NCI-H2196 treated with DMSO at 0.1 percent for 48 hours (cell line): ENCODE measurements around the gene SCGB1C1.
"Not testable (repeated sequence)": the region's sequence is repeated elsewhere in the genome, so short reads cannot be mapped to it uniquely, and the experiment has no call there.

Experiments used
- DNase-seq: peaks from one replicate; lab custom pipeline; 2025; ENCODE audit not compliant: unreplicated experiment; lab: John Stamatoyannopoulos, UW

The SCGB1C1 gene

DNA sequence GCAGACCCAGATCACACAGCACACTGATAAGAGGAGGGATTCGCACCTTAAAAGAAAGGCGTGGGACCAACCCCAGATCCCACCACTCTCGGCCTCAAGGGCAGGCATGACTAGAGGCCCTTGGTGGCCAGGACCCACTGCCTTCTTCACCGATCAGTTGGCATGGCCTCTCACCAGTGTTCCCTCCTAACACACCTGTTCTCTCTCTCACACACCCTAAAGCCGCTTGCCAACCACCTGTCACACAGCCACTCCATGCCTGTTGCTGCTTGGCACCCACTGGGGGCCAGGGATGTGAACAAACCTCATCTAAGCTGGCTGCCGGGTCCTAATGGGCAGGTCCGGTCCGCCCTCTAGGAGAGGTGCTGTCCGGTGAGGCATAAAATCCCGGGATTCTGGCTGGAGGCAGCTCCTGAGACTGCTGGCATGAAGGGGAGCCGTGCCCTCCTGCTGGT lies at the start of gene SCGB1C1:
Gene SCGB1C1 (plus strand): TSS at position 405 of the 455 bp plus-strand sequence. CDS start 22 bp downstream, at position 427.
- not testable (repeated sequence) for DNase-seq

DNA sequence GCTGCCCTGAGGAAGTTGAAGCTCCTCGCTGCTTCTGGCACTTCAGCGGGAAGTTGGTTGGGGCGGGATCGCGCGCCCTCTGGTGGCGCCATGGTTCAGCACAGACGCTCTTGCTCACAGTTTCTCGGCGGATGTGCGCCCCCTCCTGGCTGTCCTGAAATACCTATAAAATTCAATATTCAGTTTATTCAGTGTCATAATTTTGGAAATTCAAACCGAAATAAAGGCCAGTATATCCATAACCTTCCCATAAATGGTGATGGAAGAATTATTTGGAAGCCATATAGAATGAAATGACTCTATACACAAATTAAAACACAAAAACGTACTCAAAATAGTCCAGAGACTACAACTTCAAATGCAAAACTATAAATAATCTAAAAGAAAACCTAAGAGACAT lies 12.6 kb upstream of the SCGB1C1 start:
- not testable (repeated sequence) for DNase-seq

GRCh38 chr11:189200-189783 lies 3.6 kb upstream of the SCGB1C1 start:
- DNase-seq, result not testable (repeated sequence)

- DNase-seq, result not testable (repeated sequence)
These were observed 3.0 kb upstream of the SCGB1C1 start for GRCh38 chr11:189843-190311.

- not testable (repeated sequence) for DNase-seq
These were observed 2.3 kb upstream of the SCGB1C1 start for GRCh38 chr11:190546-190945.

- DNase-seq, result not testable (repeated sequence)
These were observed 1.1 kb upstream of the SCGB1C1 start for GRCh38 chr11:191490-192478.

- not testable (repeated sequence) for DNase-seq
These were observed 603 bp downstream of the SCGB1C1 start for GRCh38 chr11:193481-193880.

DNA sequence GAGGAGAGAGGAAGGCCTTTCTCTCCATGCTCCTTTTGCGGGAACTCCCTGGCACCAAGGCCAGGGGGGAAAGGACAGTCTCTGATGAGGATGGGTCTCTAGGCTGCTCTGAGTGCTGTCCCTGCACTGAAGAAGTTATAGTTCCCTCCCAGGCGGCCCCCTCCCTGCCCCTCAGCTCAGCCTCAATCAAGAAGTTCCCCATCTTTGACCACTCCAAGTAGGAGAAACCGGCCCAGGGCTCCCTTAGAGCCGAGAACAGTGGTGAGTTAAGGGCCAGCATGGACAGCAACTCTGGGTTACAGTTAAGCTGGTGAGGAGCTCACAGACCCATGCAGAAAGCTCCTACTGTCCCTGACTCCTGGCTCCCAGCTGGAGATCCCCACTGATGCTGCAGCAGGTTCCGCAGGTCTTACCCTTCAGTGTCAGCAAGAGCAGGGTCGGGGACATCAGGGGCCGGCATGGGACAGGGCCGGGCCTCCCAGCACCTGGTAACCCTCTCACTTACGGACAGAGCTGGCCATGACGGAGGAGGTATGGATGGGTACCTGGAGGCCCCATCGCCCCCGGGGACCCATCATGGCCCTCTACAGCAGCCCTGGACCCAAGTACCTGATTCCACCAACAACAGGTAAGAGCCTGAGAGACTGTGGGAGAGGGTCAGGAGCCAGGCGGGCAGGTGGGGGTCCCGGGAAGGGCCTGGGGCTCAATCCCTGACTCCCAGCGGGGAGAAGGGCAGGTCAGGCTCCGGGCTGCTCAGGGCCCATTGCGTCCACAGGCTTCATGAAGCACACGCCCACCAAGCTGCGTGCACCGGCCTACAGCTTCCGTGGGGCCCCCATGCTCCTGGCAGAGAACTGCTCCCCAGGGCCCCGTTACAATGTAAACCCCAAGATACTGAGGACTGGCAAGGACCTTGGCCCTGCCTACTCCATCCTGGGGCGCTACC lies 4.2 kb downstream of the SCGB1C1 start:
- no peak for DNase-seq

GRCh38 chr11:197741-198235 lies 4.9 kb downstream of the SCGB1C1 start:
- DNase-seq, result no peak

DNA sequence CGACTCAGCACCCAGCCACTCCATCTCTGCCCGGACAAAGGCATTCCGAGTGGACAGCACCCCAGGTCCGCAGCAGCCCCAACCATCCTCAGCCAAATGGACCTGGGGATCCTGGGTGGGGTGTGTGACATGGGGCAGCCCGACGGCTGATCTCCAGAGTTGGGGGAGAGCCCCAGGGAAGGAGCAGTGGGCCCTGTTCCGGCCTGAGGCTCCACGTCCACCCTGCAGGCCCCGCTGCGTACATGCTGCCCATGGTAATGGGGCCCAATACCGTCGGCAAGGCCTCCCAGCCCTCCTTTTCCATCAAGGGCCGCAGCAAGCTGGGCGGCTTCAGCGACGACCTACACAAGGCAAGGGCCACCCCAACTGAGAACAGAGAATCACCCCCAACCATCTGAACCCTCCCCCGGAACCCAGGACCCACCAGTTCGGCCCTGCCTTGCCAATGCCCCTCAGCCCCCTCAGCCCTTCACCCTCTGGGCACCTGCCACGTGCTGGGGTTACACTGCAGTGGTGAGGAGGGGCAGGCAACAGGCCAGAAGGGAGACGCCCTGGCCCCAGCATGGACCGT lies 5.4 kb downstream of the SCGB1C1 start:
- DNase-seq, result no peak

GRCh38 chr11:199004-199581 lies 6.2 kb downstream of the SCGB1C1 start:
- DNase-seq, result no peak

DNA sequence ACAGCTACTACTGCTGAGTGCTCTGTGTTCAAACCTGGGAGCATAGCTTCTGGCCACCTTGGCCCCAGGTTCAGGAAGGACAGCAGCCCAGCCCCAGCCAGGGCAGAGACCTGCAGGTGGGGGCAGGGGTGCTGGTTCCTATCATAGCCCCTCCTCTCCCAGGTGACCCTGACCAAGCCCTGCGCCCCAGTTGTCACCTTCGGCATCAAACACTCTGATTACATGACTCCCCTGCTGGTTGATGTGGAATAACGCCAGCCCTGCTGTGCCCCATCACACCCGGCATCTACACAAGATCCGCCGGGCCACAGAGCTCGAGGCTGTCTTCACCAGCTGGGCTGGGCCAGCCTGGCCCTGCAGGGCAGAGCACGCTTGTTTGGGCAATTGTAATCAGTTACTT lies 6.9 kb downstream of the SCGB1C1 start:
- DNase-seq, result no peak

DNA sequence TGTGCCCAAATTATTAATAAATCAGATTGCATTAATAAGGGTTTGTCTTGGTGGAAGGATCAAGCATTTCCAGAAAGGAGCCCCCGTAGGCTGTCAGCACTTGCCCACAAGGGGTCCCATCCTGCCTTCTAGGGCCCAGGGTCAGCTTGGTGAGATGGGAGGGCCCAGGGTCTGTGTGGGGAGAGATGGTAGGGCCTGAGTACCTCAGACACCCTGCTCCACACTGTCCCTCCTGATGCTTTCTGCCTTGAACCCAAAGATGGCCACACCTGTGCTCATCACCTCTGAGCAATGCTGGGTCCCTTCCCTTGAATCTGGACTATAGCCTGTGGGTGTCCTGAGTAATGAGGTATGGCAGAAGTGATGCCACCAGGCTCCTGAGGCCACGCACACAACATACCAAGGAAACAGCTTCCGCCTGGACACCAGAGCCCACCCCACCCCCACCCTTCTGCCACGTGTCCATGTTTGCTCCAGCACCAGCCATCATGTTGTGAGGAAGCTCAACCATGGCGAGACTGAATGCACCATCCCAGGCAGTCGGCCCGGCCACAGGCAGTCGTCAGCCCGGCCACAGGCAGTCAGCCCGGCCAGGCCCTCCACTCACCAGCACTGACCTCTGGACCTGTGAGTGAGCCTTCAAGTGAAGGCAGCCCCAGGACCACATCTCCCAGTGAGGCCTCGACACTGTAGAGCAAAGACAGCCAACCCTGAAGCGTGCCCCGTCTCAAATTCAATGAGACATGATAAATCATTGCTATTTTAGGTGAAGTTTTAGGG lies 7.5 kb downstream of the SCGB1C1 start:
- no peak for DNase-seq

DNA sequence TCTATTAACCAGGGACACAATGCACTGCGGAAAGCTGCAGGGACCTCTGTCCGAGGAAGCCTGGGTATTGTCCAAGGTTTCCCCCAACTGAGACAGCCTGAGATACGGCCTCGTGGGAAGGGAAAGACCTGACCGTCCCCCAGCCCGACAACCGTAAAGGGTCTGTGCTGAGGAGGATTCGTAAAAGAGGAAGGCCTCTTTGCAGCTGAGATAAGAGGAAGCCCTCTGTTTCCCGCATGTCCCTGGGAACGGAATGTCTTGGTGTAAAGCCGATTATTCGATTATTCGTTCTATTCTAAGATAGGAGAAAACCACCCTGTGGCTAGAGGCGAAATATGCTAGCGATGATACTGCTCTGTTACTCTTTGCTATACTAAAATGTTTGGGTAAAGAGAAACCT lies 9.1 kb downstream of the SCGB1C1 start:
- no peak for DNase-seq

GRCh38 chr11:202490-202889 lies 9.6 kb downstream of the SCGB1C1 start:
- no peak for DNase-seq

- no peak for DNase-seq
These were observed 10.4 kb downstream of the SCGB1C1 start for GRCh38 chr11:203056-203944.

DNA sequence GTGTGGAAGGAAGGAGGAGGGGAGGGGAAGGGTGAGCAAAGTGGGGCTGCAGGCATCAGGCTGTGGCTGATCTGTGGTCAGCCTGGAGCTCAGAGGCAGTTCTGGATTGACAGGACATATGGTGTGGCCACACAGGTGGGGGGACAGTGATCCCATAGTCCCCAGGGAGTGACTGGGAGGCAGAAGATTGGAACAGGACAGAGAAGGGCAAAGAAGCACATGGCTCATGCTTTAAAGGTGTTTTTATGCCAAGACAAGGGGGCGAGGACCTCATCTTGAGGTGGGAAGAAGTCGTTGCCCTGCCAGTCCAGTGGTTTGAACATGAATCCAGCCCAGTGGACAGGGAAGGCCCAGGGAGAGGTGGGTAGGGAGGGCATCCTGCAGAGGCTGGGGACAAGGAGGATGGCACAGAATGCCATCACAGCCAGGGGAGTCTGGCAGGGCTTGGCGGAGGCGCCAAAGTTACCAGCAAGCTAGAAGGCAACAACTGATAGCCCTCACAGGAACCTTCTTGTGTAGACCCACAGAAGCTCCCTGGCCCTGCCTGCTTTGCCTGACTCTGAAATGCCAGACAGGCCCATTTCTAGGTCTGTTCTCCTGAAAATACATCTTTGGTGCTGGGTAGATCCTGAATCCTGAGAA lies 11.2 kb downstream of the SCGB1C1 start:
- DNase-seq, result no peak
